Mesenchymal stem cell (in vitro differentiated cells and primary cell): ENCODE results near the gene DCUN1D2.

Experiments
- DNase-seq: peaks from one replicate; pipeline ENCODE4 v3.0.0-alpha.2; 2013
- H2AFZ ChIP-seq: one replicate; pipeline ENCODE4 v1.6.1; 2013; ENCODE audit warnings: low read depth, mild to moderate bottlenecking, control low read depth, inconsistent platforms, low read length, moderate library complexity
- H2AK5ac ChIP-seq: 2 replicates; pipeline ENCODE4 v1.6.1; 2013; ENCODE audit warnings: low read length, moderate library complexity, mild to moderate bottlenecking, inconsistent platforms; ENCODE audit not compliant: severe bottlenecking
- H2BK120ac ChIP-seq: one replicate; pipeline ENCODE4 v1.6.1; 2013; ENCODE audit warnings: low read depth, mild to moderate bottlenecking, inconsistent platforms, low read length, moderate library complexity
- H2BK12ac ChIP-seq, 2 experiments: one replicate each; pipeline ENCODE4 v1.6.1; 2013; ENCODE audit warnings: inconsistent platforms in 2 of 2, low read length in 2 of 2, mild to moderate bottlenecking in 2 of 2, moderate library complexity in 2 of 2, control low read depth in 1 of 2
- H2BK15ac ChIP-seq: one replicate; pipeline ENCODE4 v1.6.1; 2013; ENCODE audit warnings: mild to moderate bottlenecking, low read depth, inconsistent platforms; ENCODE audit not compliant: poor library complexity, severe bottlenecking
- H2BK5ac ChIP-seq: 2 replicates; pipeline ENCODE4 v1.6.1; 2013; ENCODE audit warnings: low read depth, mild to moderate bottlenecking, low read length, control low read depth, inconsistent platforms; ENCODE audit not compliant: poor library complexity, severe bottlenecking
- H3K14ac ChIP-seq, 2 experiments: one replicate each; pipeline ENCODE4 v1.6.1; 2013; ENCODE audit warnings: inconsistent platforms in 2 of 2, low read length in 2 of 2, control low read depth in 1 of 2, mild to moderate bottlenecking in 1 of 2, moderate library complexity in 1 of 2
- H3K18ac ChIP-seq, 2 experiments: one replicate each; pipeline ENCODE4 v1.6.1; 2013; ENCODE audit warnings: inconsistent platforms in 2 of 2, low read length in 2 of 2, control low read depth in 1 of 2, low read depth in 1 of 2, mild to moderate bottlenecking in 1 of 2
- H3K23ac ChIP-seq, 2 experiments: one replicate each; pipeline ENCODE4 v1.6.1; 2013; ENCODE audit warnings: inconsistent platforms in 2 of 2, low read length in 2 of 2, mild to moderate bottlenecking in 2 of 2, moderate library complexity in 2 of 2, control low read depth in 1 of 2
- H3K27ac ChIP-seq: 2 replicates; pipeline ENCODE4 v1.5.1; 2013; ENCODE audit warnings: mild to moderate bottlenecking, moderate library complexity, low read length, control low read depth, inconsistent platforms; ENCODE audit not compliant: poor library complexity, severe bottlenecking
- H3K27me3 ChIP-seq, 2 experiments: 2 replicates each; pipeline versions ENCODE4 v1.6.1 to v1.7.0; 2013; ENCODE audit warnings: low read length in 2 of 2, mild to moderate bottlenecking in 2 of 2, moderate library complexity in 2 of 2, control low read depth in 1 of 2, inconsistent platforms in 1 of 2; ENCODE audit not compliant: control insufficient read depth in 1 of 2, insufficient read depth in 1 of 2
- H3K36me3 ChIP-seq, 2 experiments: 2 replicates each; pipeline versions ENCODE4 v1.6.1 to v1.7.0; 2013; ENCODE audit warnings: low read length in 2 of 2, control low read depth in 1 of 2, inconsistent platforms in 1 of 2, low read depth in 1 of 2, mild to moderate bottlenecking in 1 of 2; ENCODE audit not compliant: insufficient read depth in 2 of 2, control insufficient read depth in 1 of 2
- H3K4ac ChIP-seq, 2 experiments: one replicate each; pipeline ENCODE4 v1.6.1; 2013; ENCODE audit warnings: inconsistent platforms in 2 of 2, low read length in 2 of 2, mild to moderate bottlenecking in 2 of 2, moderate library complexity in 2 of 2, control low read depth in 1 of 2, low read depth in 1 of 2
- H3K4me1 ChIP-seq: 2 replicates; pipeline ENCODE4 v1.6.1; 2013; ENCODE audit warnings: low read depth, low read length, control low read depth; ENCODE audit not compliant: control insufficient read depth, insufficient read depth
- H3K4me2 ChIP-seq: 2 replicates; pipeline ENCODE4 v1.6.1; 2013; ENCODE audit warnings: low read length, mild to moderate bottlenecking, inconsistent platforms; ENCODE audit not compliant: poor library complexity, severe bottlenecking
- H3K4me3 ChIP-seq, 2 experiments: 2 replicates each; pipeline versions ENCODE4 v1.5.1 to v1.7.0; 2013; ENCODE audit warnings: low read length in 2 of 2, mild to moderate bottlenecking in 2 of 2, control low read depth in 1 of 2, low read depth in 1 of 2; ENCODE audit not compliant: insufficient read depth in 1 of 2
- H3K79me1 ChIP-seq: replicated peaks from 2 replicates; pipeline ENCODE4 v1.6.1; 2013; ENCODE audit warnings: mild to moderate bottlenecking, control low read depth, low read length, inconsistent platforms; ENCODE audit not compliant: poor library complexity, severe bottlenecking
- H3K9ac ChIP-seq: 2 replicates; pipeline ENCODE4 v1.7.0; 2013; ENCODE audit warnings: mild to moderate bottlenecking, low read length, moderate library complexity
- H3K9me3 ChIP-seq: 2 replicates; pipeline ENCODE4 v1.7.0; 2013; ENCODE audit warnings: mild to moderate bottlenecking, low read length; ENCODE audit not compliant: control insufficient read depth
- H4K8ac ChIP-seq: one replicate; pipeline ENCODE4 v1.6.1; 2013; ENCODE audit warnings: inconsistent platforms, mild to moderate bottlenecking, low read length, moderate library complexity
- H4K91ac ChIP-seq: one replicate; pipeline ENCODE4 v1.6.1; 2013; ENCODE audit warnings: mild to moderate bottlenecking, low read length, inconsistent platforms
- WGBS: methylation state at CpG from one replicate; pipeline ENCODE4 v1.1.7; 2013; ENCODE audit warnings: mixed read lengths; 5-methylcytosine and 5-hydroxymethylcytosine counted together

Gene DCUN1D2

DNA sequence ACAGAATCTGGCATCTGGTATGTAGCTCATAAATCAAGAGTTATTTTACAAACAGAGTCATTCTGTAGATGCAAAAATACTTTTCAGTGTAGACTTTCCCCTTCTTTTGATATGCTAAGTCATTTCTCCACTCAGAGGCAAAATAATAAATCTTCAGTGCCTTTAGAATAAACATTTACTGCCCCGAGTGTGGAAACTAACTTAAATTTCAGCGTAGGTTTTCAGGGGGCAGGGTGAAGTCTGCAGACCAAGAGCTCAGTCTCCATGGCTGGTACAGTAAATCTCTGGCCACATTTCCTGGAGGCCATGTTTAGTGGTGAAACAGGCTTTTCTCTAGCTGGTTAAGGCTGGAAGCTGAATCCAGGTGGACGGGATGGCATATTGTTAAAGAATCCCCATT, 24.1 kb downstream of the DCUN1D2 start:
- no peak overlapping the region for H3K4ac ChIP-seq
- no peak overlapping the region for H3K9ac ChIP-seq
- H3K27me3 ChIP-seq = no peaks in the 10 kb centered on the region
- peaks cover 32% of the 10 kb centered on the region for H3K79me1 ChIP-seq
- H2BK5ac ChIP-seq = no peak overlapping the region
- H3K9me3 ChIP-seq = no peaks in the 10 kb centered on the region
- H4K8ac ChIP-seq = no peak overlapping the region
- no peak overlapping the region for H2BK120ac ChIP-seq
- H3K4me3 ChIP-seq = no peak overlapping the region
- no peak overlapping the region for H3K23ac ChIP-seq
- H2BK12ac ChIP-seq = no peak overlapping the region
- H3K27ac ChIP-seq = no peak overlapping the region
- H3K4me2 ChIP-seq = no peak overlapping the region
- H2BK15ac ChIP-seq = no peak overlapping the region
- H2AFZ ChIP-seq = no peak overlapping the region
- DNase-seq = peak; percentile 16
- peaks cover 20 to 55% of the 10 kb centered on the region in 2 experiments for H3K36me3 ChIP-seq
- H3K18ac ChIP-seq = no peak overlapping the region
- H4K91ac ChIP-seq = no peak overlapping the region
- WGBS = 64% methylated on average over 3 of the region's 3 CpGs
- peaks cover 4% of the 10 kb centered on the region for H3K4me1 ChIP-seq
- H2AK5ac ChIP-seq = no peak overlapping the region
- H3K14ac ChIP-seq = no peak overlapping the region

DNA sequence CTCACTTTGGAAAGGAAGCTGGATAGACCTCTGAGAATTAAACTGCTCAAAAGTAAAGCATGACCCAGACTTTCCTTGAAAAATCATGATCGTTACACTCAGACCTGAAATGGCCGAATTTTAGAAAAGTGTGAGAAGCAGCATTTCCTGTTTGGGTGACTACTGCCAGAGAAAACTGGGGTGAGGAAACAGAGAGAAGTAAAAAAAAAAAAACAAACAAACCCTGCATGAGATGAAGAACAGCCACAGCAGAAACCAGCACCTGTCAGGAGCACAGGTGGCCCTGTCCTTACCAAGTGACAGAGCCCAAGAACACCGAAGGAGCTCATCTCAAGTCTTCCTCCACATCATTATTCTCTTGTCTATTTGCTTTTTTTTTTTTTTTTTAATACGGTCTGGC, 25.2 kb downstream of the DCUN1D2 start:
- no peak overlapping the region for H3K23ac ChIP-seq
- no peak overlapping the region for H3K27ac ChIP-seq
- no peak overlapping the region for H3K4me2 ChIP-seq
- H3K9me3 ChIP-seq = no peaks in the 10 kb centered on the region
- no peak for DNase-seq
- H2BK12ac ChIP-seq = no peak overlapping the region
- peaks cover 26 to 63% of the 10 kb centered on the region in 2 experiments for H3K36me3 ChIP-seq
- no peak overlapping the region for H3K18ac ChIP-seq
- H4K8ac ChIP-seq = no peak overlapping the region
- H2AK5ac ChIP-seq = no peak overlapping the region
- no peak overlapping the region for H2BK120ac ChIP-seq
- peaks cover 30% of the 10 kb centered on the region for H3K79me1 ChIP-seq
- no peak overlapping the region for H2BK15ac ChIP-seq
- no peak overlapping the region for H2AFZ ChIP-seq
- no peak overlapping the region for H2BK5ac ChIP-seq
- WGBS = 88% methylated on average over 3 of the region's 4 CpGs
- H3K9ac ChIP-seq = no peak overlapping the region
- no peak overlapping the region for H3K4ac ChIP-seq
- peaks cover 4% of the 10 kb centered on the region for H3K4me1 ChIP-seq
- no peak overlapping the region for H3K14ac ChIP-seq
- no peak overlapping the region for H4K91ac ChIP-seq
- no peaks in the 10 kb centered on the region for H3K27me3 ChIP-seq
- H3K4me3 ChIP-seq = no peak overlapping the region

DNA sequence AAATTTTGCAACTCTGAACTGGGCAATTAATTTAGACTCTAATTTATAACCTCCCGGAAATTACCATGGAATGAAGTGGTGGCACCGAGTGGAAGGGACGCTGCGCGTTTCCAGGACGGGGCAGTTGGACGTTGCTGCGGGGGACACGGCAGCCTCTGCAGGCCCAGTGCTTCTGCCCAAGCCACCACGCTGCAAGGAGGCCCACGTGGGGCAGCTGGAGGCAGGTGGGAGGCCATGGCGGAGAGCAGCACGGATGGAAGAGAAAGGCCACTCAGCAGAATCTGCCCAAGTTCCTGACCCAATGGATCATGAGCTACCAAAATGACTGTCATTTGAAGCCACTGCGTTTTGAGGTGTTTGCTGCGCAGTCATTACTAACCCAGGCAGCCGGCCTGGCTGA, 26.0 kb downstream of the DCUN1D2 start:
- H2AFZ ChIP-seq = no peak overlapping the region

DNA sequence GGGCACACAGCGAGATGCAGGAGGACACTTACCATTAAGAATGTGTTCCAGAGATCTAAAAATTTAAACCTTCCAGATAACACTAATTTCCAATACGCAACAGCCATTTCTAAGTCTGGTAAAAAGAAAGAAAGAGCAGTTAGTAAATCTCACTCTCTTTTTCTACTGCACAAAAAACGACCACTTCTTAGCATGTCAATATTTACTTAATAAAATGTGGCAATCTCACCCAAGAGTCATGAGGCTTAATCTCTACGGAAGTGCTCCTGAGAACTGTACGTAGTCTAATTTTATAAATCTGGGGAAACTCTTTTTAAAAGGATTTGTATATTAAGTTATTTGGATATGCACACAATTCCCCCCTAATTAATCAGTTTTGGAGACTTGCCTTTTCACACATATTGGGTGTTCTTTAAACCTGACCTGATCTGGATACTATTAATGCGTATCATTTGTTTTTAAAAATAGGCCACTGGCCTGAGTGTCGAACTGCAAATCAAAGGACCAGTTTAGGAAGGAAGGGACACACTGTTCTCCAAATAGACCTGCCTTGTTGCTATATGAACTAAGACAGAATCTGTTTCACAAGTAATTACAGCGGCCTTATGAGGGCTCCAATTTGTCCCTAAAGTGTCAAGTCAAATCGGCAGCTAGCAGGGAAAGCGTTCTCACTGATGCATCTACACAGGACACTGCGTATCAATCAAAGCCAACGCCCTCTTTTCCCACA, 29.3 kb downstream of the DCUN1D2 start:
- no peak overlapping the region for H4K91ac ChIP-seq
- H3K36me3 ChIP-seq = peaks cover 42 to 81% of the 10 kb centered on the region in 2 experiments
- no peak overlapping the region for H2AK5ac ChIP-seq
- H2BK120ac ChIP-seq = no peak overlapping the region
- H3K18ac ChIP-seq = no peak overlapping the region
- H2BK12ac ChIP-seq = no peak overlapping the region
- H2BK15ac ChIP-seq = no peak overlapping the region
- 97% methylated on average over 9 of the region's 12 CpGs for WGBS
- no peak overlapping the region for H3K23ac ChIP-seq
- DNase-seq = no peak
- no peak overlapping the region for H3K14ac ChIP-seq
- H3K27ac ChIP-seq = no peak overlapping the region
- no peak overlapping the region for H2BK5ac ChIP-seq
- no peak overlapping the region for H4K8ac ChIP-seq
- no peaks in the 10 kb centered on the region for H3K27me3 ChIP-seq
- H3K4me2 ChIP-seq = no peak overlapping the region
- H3K79me1 ChIP-seq = peaks cover 18% of the 10 kb centered on the region
- H3K4ac ChIP-seq = no peak overlapping the region
- H3K9me3 ChIP-seq = no peaks in the 10 kb centered on the region
- H3K4me1 ChIP-seq = peaks cover 12% of the 10 kb centered on the region
- H3K9ac ChIP-seq = no peak overlapping the region
- H3K4me3 ChIP-seq = no peak overlapping the region
- H2AFZ ChIP-seq = no peak overlapping the region

More for the DNA sequence above, 26.0 kb downstream of the DCUN1D2 start:
- Histone ChIP-seq H3K14ac (peak overlapping the region in 1 of 2 experiments; percentile 83), H3K18ac (no peak overlapping the region), H4K8ac (no peak overlapping the region), H2BK12ac (no peak overlapping the region), H3K79me1 (peaks cover 31% of the 10 kb centered on the region), H3K23ac (no peak overlapping the region), H3K27me3 (no peaks in the 10 kb centered on the region), H3K4ac (no peak overlapping the region), H3K27ac (no peak overlapping the region), H3K4me1 (peaks cover 4% of the 10 kb centered on the region), H2BK5ac (no peak overlapping the region), H3K4me3 (no peak overlapping the region), H3K36me3 (peaks cover 32 to 67% of the 10 kb centered on the region in 2 experiments), H4K91ac (no peak overlapping the region), H2AK5ac (no peak overlapping the region), H3K9ac (no peak overlapping the region), H3K9me3 (no peaks in the 10 kb centered on the region), H3K4me2 (no peak overlapping the region), H2BK15ac (no peak overlapping the region), H2BK120ac (no peak overlapping the region)
- DNase-seq = no peak
- 97% methylated on average over 16 of the region's 16 CpGs for WGBS
